ENCODE results near the gene ARFIP1. TPM values are rescaled to one million over a fixed set of nuclear protein-coding genes. Genes with fewer than 3 reads are reported as not detected.

The ARFIP1 gene
- total and polyA plus RNA-seq, 9 of the 15 experiments (the other 6 are each of a cell fraction or from before 2014, with no cell fraction given), result 14.1 to 25.1 (median 20.9) TPM

GRCh38 chr4:152848508-152848907 lies 68.8 kb downstream of the ARFIP1 start:
- ChIA-PET POLR2A (interaction anchor here (1.2 kb wide), 1 partner anchor 267 kb away, joined by 3 read pairs; no protein-coding TSS in a partner anchor), CTCF (ENCODE audit: low intra/inter-chr PET ratio) (no interaction called here)
- Histone ChIP-seq H3K4me2 (ENCODE audit: insufficient read depth, low read length) (no peak overlapping the region), H2AFZ (ENCODE audit: low read depth, low read length) (no peak overlapping the region), H3K9ac (ENCODE audit: insufficient read depth in 1 of 2, low read depth in 2 of 2, low read length in 2 of 2) (no peak overlapping the region), H3K9me1 (ENCODE audit: control insufficient read depth, insufficient read depth, low read length) (no peaks in the 10 kb centered on the region), H3K4me3 (no peak overlapping the region), H3K4me1 (replicated peaks in 1 of 2; ENCODE audit: control insufficient read depth in 2 of 2, insufficient read depth in 2 of 2, low read length in 2 of 2) (no peaks in the 10 kb centered on the region), H3K27ac (ENCODE audit: extremely low read depth, low read depth, low read length) (no peak overlapping the region), H3K36me3 (ENCODE audit: control insufficient read depth, insufficient read depth, low read length) (no peaks in the 10 kb centered on the region), H3K27me3 (ENCODE audit: control insufficient read depth in 2 of 2, insufficient read depth in 2 of 2, low read length in 2 of 2) (no peaks in the 10 kb centered on the region), H3K79me2 (ENCODE audit: control insufficient read depth, insufficient read depth, low read length) (no peaks in the 10 kb centered on the region), H4K20me1 (replicated peaks; ENCODE audit: control insufficient read depth, insufficient read depth, low read length) (no peaks in the 10 kb centered on the region), H3K9me3 (replicated peaks; ENCODE audit: control insufficient read depth, insufficient read depth, low read depth, low read length) (no peaks in the 10 kb centered on the region; the same call in 1 of the 2 replicates)
- 82% methylated on average over 3 of the region's 3 CpGs for WGBS (ENCODE audit: insufficient coverage, low coverage, missing lambda C conversion rate)
- DNase-seq (ENCODE audit: extremely low read depth in 1 of 4, low spot score in 3 of 4) (no peak), ATAC-seq (no peak), FAIRE-seq (no peak)
- intact Hi-C loops (cut with micrococcal nuclease), result no loop called here
- BruUV-seq (replicated peaks), result no TSS peak
- in situ Hi-C loops (cut with MboI), result loop anchor here (25.0 kb wide), 1 partner anchor 464 kb away; no protein-coding TSS in a partner anchor
- TF ChIP-seq POLR2H (tag; IDR thresholded peaks at IDR 0.05; ENCODE audit: low read depth) (no peak), PTRF (tag; IDR thresholded peaks at IDR 0.05) (no peak), ZNF830 (CRISPR knock-in tag; IDR thresholded peaks at IDR 0.05) (no peak), NR2C1 (IDR thresholded peaks at IDR 0.05) (no peak), NR2C1 (tag; IDR thresholded peaks at IDR 0.05) (no peak), PATZ1 (CRISPR knock-in tag; IDR thresholded peaks at IDR 0.05; ENCODE audit: borderline replicate concordance) (no peak), FOXA1 (IDR thresholded peaks at IDR 0.05; ENCODE audit: borderline replicate concordance) (no peak), TRIM28 (IDR thresholded peaks at IDR 0.05) (no peak), POU5F1 (IDR thresholded peaks at IDR 0.05; ENCODE audit: borderline replicate concordance, low read depth, low read length, partially characterized antibody) (no peak)
